Measurements from ENCODE around the gene JADE2. TPM values are rescaled to one million over a fixed set of nuclear protein-coding genes. Genes with fewer than 3 reads are reported as not detected.

Gene JADE2
- total and polyA plus RNA-seq, 8 donors, result 6.2 to 109 (median 26.4) TPM

DNA sequence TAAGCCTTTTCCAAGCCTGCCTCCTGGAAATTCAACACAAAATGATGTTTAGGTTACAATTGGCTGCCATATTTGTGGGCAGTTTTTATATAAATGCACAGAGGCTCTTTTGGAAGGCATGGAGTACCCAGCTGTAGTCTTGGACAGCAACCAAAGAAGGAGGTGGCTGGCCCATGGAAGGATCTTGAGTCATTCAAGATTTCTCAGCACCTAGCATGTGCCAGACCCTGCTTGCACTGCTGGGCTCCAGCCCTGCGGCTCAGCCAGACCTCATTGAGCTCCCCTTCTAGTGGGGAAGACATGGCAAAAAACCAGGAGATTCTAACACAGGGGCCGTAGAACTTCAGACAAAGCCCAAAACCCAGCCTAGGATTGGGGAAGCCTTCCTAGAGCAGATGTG lies 22.1 kb downstream of the JADE2 start:
- Histone ChIP-seq H3K36me3 (peaks cover 12 to 88% (median 83%) of the 10 kb centered on the region in 4 donors), H3K4me1 (peaks cover 54 to 95% (median 85%) of the 10 kb centered on the region in 4 donors), H3K27ac (peak overlapping the region in 4 of 5 donors; percentile 24 to 76 (median 46)), H3K4me3 (no peak overlapping the region), H3K9me3 (no peaks in the 10 kb centered on the region), H3K27me3 (no peaks in the 10 kb centered on the region)
- no peak for TF ChIP-seq EP300 (IDR thresholded peaks at IDR 0.05)
- TF ChIP-seq POLR2A (IDR thresholded peaks at IDR 0.05), result no peak
- peak in 1 of 3 donors; percentile 43 for TF ChIP-seq POLR2AphosphoS5 (IDR thresholded peaks at IDR 0.05)
- intact Hi-C loops (cut with DNase I; ENCODE audit: low total_unique reads), result no loop called here
- WGBS, 5 donors, result 31 to 90% (median 66%) methylated on average over 2 of the region's 2 CpGs
- peak; percentile 31 to 65 for DNase-seq

DNA sequence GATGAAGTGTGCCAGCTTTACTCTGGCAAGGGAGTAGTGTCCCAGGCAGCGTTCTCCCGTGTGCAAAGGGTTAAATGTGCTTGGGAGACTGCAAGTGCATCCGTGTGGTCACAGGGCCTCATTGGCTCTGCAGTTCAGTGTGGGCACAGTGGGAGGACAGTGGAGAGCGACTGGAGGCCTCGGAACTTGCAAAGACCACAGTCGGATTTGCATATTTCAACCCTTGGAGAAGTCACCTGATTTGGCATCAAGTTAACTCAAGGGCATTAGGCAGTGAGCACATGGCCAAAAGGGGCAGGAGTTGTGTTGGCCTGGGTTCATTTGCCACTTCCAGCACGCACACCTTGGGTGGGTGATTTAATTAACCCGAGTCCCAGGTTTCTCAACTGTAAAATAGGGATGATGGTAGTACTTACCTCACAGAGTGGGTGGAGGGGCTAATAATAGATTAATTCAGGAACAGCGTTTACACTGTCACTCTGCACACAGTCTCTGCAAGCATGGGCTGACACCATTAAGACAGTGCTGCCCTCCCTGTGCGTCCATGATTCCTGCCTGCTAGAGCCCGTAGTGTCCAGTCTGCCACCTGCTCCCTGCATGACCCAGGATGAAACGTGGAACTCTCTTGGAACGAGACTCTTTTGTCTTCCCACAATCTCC lies 22.7 kb downstream of the JADE2 start:
- Histone ChIP-seq H3K27me3 (no peaks in the 10 kb centered on the region), H3K4me1 (peaks cover 58 to 100% (median 90%) of the 10 kb centered on the region in 4 donors), H3K4me3 (no peak overlapping the region), H3K9me3 (no peaks in the 10 kb centered on the region), H3K27ac (peak overlapping the region in 4 of 5 donors; percentile 35 to 87 (median 64)), H3K36me3 (peaks cover 12 to 88% (median 83%) of the 10 kb centered on the region in 4 donors)
- intact Hi-C loops (cut with DNase I; ENCODE audit: low total_unique reads), result no loop called here
- DNase-seq, result no peak
- TF ChIP-seq POLR2A (IDR thresholded peaks at IDR 0.05) (no peak), POLR2AphosphoS5 (IDR thresholded peaks at IDR 0.05) (no peak), EP300 (IDR thresholded peaks at IDR 0.05) (no peak)
- TF ChIP-seq, protein P1, sequence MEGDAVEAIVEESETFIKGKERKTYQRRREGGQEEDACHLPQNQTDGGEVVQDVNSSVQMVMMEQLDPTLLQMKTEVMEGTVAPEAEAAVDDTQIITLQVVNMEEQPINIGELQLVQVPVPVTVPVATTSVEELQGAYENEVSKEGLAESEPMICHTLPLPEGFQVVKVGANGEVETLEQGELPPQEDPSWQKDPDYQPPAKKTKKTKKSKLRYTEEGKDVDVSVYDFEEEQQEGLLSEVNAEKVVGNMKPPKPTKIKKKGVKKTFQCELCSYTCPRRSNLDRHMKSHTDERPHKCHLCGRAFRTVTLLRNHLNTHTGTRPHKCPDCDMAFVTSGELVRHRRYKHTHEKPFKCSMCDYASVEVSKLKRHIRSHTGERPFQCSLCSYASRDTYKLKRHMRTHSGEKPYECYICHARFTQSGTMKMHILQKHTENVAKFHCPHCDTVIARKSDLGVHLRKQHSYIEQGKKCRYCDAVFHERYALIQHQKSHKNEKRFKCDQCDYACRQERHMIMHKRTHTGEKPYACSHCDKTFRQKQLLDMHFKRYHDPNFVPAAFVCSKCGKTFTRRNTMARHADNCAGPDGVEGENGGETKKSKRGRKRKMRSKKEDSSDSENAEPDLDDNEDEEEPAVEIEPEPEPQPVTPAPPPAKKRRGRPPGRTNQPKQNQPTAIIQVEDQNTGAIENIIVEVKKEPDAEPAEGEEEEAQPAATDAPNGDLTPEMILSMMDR (IDR thresholded peaks at IDR 0.05), result no peak
- WGBS, 5 donors, result 74 to 82% (median 79%) methylated on average over 11 to 13 of the region's 13 CpGs

DNA sequence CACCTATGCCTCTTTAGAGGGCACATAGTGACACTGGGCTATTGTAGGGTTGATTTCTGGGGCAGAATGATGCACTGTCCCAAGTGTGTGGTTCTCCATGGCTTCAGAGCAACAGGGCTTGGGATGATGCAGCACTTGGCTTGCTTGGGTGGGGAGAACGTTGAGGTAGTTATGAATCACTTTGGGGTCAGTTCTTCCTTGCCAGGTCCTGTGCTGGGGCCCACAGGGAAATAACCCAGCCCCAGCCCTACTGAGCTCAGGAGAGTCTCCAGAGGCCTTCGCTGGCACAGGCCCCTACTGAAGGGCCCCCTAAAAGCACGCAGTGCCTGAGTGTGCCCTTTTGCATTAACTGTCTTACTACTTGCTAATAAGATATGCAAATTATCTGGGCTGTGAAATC lies 24.2 kb downstream of the JADE2 start:
- Histone ChIP-seq H3K36me3 (peaks cover 17 to 88% (median 81%) of the 10 kb centered on the region in 4 donors), H3K27me3 (no peaks in the 10 kb centered on the region)
- WGBS, 5 donors, result 56 to 79% (median 69%) methylated on average over 3 of the region's 3 CpGs

DNA sequence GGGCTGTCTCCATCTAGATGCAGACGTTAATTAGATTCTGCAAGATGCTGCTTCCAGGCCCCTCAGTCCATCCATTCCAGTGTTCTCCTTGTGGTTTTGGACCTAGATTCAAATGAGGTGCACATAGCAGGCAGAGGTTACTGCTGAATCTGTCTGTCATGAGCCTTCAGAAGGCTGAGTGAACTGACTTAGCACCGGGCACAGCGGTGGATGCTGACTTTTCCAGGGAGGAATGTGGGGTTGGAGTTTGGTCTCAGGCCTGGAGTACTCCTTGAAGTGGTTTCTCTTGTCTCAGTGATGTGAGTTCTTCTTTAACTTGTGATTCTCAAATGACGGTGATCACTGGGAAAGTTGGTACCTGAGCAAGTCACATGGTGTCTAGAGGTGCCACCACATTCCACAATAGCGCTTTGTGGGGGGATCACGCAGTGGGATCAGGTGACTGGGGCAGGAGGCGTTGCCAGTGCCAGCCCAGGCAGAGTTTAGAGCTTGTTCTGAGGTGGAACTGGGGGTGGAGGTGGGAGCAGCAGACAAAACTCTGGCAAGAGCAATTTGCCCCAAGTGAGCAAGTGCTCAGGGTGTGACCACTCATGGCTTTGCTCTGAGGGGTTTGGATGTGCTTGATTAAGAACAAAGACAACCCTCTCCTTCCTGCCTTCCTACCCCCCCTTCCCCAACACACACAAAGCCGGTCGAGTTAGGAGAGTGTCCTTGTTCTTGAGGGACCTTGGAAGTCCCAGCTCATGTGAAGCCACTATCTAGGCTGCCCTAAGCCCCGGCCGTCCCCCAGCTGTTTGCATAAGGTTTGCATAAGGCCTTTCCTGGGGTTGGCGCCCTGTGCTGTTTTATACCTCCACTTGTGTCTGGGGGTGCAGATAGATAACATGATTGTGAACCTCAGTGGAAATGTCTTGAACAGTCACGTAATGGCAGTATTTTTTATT lies 25.1 kb downstream of the JADE2 start:
- peak overlapping the region in 4 of 5 donors; percentile 67 to 87 (median 76) for H3K27ac ChIP-seq
- TF ChIP-seq, protein P1 (IDR thresholded peaks at IDR 0.05), result no peak
- TF ChIP-seq POLR2AphosphoS5 (IDR thresholded peaks at IDR 0.05), result no peak
- no peak for TF ChIP-seq EP300 (IDR thresholded peaks at IDR 0.05)
- WGBS, 5 donors, result 58 to 71% (median 67%) methylated on average over 13 of the region's 13 CpGs
- no peaks in the 10 kb centered on the region for H3K9me3 ChIP-seq
- DNase-seq, result peak in 1 of 2 donors; percentile 55
- H3K36me3 ChIP-seq, result peaks cover 17 to 88% (median 82%) of the 10 kb centered on the region in 4 donors
- H3K4me3 ChIP-seq, result no peak overlapping the region
- intact Hi-C loops (cut with DNase I; ENCODE audit: low total_unique reads), result no loop called here
- no peaks in the 10 kb centered on the region for H3K27me3 ChIP-seq
- H3K4me1 ChIP-seq, result peaks cover 71 to 100% (median 94%) of the 10 kb centered on the region in 4 donors

More for the DNA sequence above, 24.2 kb downstream of the JADE2 start:
- Histone ChIP-seq H3K4me3 (no peak overlapping the region), H3K4me1 (peaks cover 62 to 100% (median 91%) of the 10 kb centered on the region in 4 donors), H3K27ac (peak overlapping the region in 3 of 5 donors; percentile 39 to 87 (median 76)), H3K9me3 (no peaks in the 10 kb centered on the region)
- no peak for DNase-seq
- intact Hi-C loops (cut with DNase I; ENCODE audit: low total_unique reads), result no loop called here
- TF ChIP-seq EP300 (IDR thresholded peaks at IDR 0.05), result no peak
- TF ChIP-seq POLR2AphosphoS5 (IDR thresholded peaks at IDR 0.05), result no peak
- TF ChIP-seq, protein P1 (IDR thresholded peaks at IDR 0.05), result no peak
- TF ChIP-seq POLR2A (IDR thresholded peaks at IDR 0.05), result no peak

Data from stomach (tissue), 9 donors.